Mononuclear cell (primary cell): Measurements from ENCODE around the gene TRPV6. TPM values are rescaled to one million over a fixed set of nuclear protein-coding genes. Genes with fewer than 3 reads are reported as not detected.

Experiments used
- H3K27me3 ChIP-seq: 2 replicates; pipeline ENCODE4 v1.6.0; 2011; ENCODE audit warnings: low read length, control low read depth; ENCODE audit not compliant: insufficient read depth
- H3K4me1 ChIP-seq: 2 replicates; pipeline ENCODE4 v1.5.1; 2011; ENCODE audit warnings: mild to moderate bottlenecking, low read length, control low read depth; ENCODE audit not compliant: insufficient read depth
- H3K4me3 ChIP-seq: 2 replicates; pipeline ENCODE4 v1.5.1; 2011; ENCODE audit warnings: mild to moderate bottlenecking, low read length, moderate library complexity
- H3K9me3 ChIP-seq: 2 replicates; pipeline ENCODE4 v1.5.1; 2011; ENCODE audit warnings: low read depth, mild to moderate bottlenecking, control low read depth, low read length
- total RNA-seq: library from RNA; depleted of rRNA; stranded (reverse); fragments of >200 nt; gene quantifications from one replicate; pipeline ENCODE4 v1.2.3, GENCODE V29; 2012

TRPV6 gene
- total RNA-seq, 1 donor, result 0.10 TPM

DNA sequence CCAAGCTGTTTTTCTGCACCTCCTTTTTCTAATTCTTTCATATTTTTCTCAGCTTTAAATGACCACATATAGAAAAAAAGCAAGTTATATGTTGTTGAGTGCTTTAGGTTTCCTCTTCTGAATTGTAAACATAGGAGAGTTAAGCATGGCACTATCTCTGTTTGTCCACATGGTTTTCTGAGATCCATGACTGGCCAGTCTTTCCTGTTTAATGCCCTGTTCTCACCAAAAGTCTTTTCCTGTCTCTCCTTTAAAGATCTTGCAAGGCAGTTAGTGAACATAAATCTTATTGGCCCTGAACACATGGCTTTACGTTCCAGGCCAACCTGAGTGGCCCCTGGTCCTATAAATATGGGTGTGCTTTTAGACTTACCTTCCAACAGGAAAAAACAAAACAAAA is 28.6 kb upstream of the TRPV6 start:
- Histone ChIP-seq H3K27me3 (no peaks in the 10 kb centered on the region), H3K4me1 (peaks cover 15% of the 10 kb centered on the region), H3K9me3 (no peaks in the 10 kb centered on the region), H3K4me3 (no peak overlapping the region)

- Histone ChIP-seq H3K9me3 (no peaks in the 10 kb centered on the region), H3K27me3 (no peaks in the 10 kb centered on the region), H3K4me3 (no peak overlapping the region), H3K4me1 (peaks cover 15% of the 10 kb centered on the region)
Measured at GRCh38 chr7:142913566-142913965, 28.0 kb upstream of the TRPV6 start.

- no peaks in the 10 kb centered on the region for H3K27me3 ChIP-seq
- H3K9me3 ChIP-seq, result no peaks in the 10 kb centered on the region
- no peak overlapping the region for H3K4me3 ChIP-seq
- H3K4me1 ChIP-seq, result peaks cover 15% of the 10 kb centered on the region
Measured at GRCh38 chr7:142913051-142913450, 27.5 kb upstream of the TRPV6 start.

- peaks cover 15% of the 10 kb centered on the region for H3K4me1 ChIP-seq
- no peak overlapping the region for H3K4me3 ChIP-seq
- H3K27me3 ChIP-seq, result no peaks in the 10 kb centered on the region
- no peaks in the 10 kb centered on the region for H3K9me3 ChIP-seq
Measured at GRCh38 chr7:142910481-142910880, 24.9 kb upstream of the TRPV6 start.

DNA sequence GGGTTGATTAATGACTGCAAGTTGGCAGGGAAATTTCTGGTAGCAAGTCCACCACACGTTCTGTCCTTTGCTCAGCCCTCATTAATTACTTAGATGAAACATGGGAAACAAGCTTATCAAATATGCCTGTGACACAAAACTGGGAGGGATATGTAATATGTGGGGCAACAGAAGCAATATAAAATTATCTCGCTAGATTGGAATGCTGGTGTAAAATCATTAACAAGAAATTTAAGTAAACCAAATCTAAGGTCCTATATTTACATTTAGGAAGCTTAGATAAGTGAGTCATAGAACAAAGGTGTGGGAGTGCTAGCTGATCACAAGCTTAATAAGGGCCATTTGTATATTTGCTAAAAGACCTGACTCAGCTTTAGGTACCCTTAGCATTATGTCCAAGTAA is 24.5 kb upstream of the TRPV6 start:
- Histone ChIP-seq H3K27me3 (no peaks in the 10 kb centered on the region), H3K4me1 (peaks cover 15% of the 10 kb centered on the region), H3K9me3 (no peaks in the 10 kb centered on the region), H3K4me3 (no peak overlapping the region)

GRCh38 chr7:142908921-142909890 is 23.7 kb upstream of the TRPV6 start:
- Histone ChIP-seq H3K9me3 (peaks cover 7% of the 10 kb centered on the region), H3K27me3 (no peaks in the 10 kb centered on the region), H3K4me3 (no peak overlapping the region), H3K4me1 (peaks cover 15% of the 10 kb centered on the region)

DNA sequence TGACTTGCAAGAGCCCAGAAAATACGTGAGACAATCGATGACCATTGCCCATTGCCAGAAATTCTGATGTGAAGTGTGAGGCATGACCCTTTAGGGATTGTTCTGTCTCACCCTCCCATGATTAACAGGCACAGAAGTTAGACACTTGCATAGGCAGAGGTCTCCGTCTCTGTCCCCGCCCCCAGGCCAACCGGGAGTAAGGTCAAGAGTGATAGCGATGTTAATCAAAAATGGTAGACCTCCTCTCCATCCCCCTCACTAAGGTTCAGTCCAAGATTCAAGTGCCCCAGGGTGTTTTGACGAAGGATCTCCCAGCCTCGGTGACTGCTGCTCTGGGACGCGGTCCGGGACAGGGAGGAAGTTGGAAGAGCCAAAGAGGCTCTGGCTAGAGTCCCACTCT is 22.7 kb upstream of the TRPV6 start:
- Histone ChIP-seq H3K4me1 (peaks cover 15% of the 10 kb centered on the region), H3K4me3 (no peak overlapping the region), H3K27me3 (no peaks in the 10 kb centered on the region), H3K9me3 (peaks cover 7% of the 10 kb centered on the region)

- no peaks in the 10 kb centered on the region for H3K27me3 ChIP-seq
- H3K4me3 ChIP-seq, result no peak overlapping the region
- H3K9me3 ChIP-seq, result peaks cover 7% of the 10 kb centered on the region
- peaks cover 15% of the 10 kb centered on the region for H3K4me1 ChIP-seq
Measured at GRCh38 chr7:142906643-142907042, 21.1 kb upstream of the TRPV6 start.

GRCh38 chr7:142905759-142906158 is 20.2 kb upstream of the TRPV6 start:
- Histone ChIP-seq H3K9me3 (peaks cover 7% of the 10 kb centered on the region), H3K4me3 (no peak overlapping the region), H3K4me1 (peaks cover 12% of the 10 kb centered on the region), H3K27me3 (no peaks in the 10 kb centered on the region)

DNA sequence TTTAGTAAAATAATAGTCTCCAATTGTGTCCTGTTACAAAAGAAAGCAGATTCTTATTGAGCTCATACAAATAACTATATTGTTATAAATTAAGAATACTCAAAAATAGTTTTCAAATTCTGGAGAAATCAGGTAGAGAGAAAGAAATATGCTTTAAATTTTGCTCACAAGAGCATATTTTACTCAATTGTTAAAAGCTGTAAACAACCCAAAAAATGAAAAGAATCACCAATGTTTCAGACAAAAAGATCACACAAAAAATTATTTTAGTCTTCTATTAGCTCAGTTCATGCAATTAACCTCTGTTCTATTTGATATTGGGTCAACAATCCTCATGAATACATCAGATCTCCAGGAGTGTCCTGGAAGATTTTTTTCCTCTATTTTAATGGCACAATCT is 18.6 kb upstream of the TRPV6 start:
- H3K9me3 ChIP-seq, result peaks cover 7% of the 10 kb centered on the region

DNA sequence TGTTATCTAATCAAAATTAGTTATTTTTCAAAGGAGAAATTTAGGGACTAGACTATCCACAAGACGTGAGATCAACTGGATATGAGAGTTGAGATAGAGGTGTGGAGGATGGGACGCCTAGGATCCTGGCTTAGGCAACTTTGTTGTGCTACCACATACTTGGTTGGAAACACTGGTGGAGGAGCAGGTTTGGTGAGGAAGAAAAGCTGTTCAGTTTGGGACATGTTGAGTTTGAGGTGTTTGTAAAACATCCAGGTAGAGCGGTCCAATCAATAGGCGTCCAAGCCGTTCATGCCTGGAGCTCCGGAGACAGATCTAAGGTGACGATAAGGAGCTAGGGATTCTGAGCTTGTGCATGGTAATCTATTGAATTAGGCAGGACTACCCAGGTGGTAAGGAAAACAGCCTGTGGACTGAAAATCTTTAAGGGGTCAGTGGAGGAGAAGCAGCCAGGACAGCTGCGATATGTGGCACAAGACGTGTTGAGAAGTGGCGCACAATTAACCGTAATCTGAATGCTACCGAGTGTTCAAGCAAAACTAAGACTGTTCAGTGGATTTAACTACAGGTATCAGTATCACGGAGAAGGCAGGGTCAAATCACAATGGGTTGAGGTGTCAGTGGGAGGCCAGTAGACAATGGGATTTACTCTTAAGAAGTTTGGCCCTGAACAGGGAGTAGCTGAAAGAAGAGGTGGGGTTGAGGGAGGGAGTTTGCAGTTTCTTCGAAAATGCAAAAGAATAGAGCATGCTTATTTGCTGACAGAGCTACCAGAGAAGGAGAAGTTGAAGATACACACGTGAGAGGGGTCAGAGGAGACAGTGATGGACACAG is 16.1 kb upstream of the TRPV6 start:
- H3K9me3 ChIP-seq, result peaks cover 7% of the 10 kb centered on the region
- no peaks in the 10 kb centered on the region for H3K27me3 ChIP-seq
- no peak overlapping the region for H3K4me3 ChIP-seq
- H3K4me1 ChIP-seq, result no peaks in the 10 kb centered on the region

More for the DNA sequence above, 18.6 kb upstream of the TRPV6 start:
- Histone ChIP-seq H3K4me3 (no peak overlapping the region), H3K27me3 (no peaks in the 10 kb centered on the region), H3K4me1 (peaks cover under 1% of the 10 kb centered on the region)

DNA sequence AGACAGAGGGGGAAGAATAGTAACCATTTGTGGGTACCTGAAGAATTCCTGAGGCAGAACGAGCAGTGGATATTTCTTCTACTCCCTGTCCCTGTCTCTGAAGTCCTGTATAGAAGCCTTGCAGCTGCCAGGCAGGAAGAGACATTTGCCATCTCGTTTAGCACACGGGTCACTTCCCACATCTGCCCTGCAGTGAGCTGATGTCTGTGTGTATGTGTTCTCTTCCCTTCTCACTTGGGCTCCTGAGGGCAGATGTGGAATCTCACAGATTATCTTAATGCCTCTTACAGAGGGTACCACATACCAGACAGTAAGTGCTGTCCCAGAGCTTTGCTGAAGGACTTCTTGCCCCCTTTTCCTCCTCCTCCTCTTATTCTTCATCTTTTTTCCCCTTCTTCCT is 14.1 kb upstream of the TRPV6 start:
- Histone ChIP-seq H3K27me3 (no peaks in the 10 kb centered on the region), H3K4me3 (no peak overlapping the region), H3K4me1 (no peaks in the 10 kb centered on the region), H3K9me3 (peaks cover 5% of the 10 kb centered on the region)

DNA sequence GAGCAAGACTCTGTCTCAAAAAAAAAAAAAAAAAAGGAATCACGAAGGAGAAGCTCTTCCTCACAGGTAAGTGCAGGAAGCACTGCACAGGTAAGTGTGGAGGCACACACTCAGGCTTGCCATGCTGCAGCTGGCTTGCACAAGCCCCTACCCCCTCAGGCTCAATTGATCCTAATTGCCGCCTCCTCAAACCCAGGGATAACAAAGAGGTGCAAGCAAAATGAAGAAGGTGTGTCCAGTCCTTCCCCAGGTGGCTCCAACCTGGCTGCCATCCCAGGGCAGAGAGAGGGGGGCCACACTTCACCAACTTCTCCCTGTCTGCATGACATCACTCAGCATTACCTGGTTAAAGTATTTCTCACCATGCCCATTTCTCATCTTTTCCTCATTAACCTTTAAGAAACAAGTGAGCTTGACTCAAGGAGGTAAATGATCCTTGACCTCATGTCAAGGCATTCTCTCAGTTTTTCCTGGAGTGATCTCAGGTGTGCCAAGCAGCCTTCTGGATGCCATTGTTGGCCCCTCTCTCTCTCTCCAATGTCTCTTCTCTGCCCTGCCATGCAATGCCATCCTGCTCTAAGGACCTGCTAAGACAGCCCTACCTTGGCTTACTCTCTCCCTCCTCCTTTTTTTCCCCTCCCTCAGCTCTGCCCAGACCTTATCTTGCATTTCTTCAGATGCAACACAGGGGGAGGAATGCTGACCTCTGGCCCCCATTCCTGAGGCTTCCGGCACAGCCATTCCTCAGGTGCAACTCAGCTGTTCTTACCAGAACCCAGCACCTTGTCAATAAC is 13.0 kb upstream of the TRPV6 start:
- H3K27me3 ChIP-seq, result no peaks in the 10 kb centered on the region
- no peaks in the 10 kb centered on the region for H3K4me1 ChIP-seq
- no peaks in the 10 kb centered on the region for H3K9me3 ChIP-seq
- no peak overlapping the region for H3K4me3 ChIP-seq

GRCh38 chr7:142897691-142898090 is 12.1 kb upstream of the TRPV6 start:
- Histone ChIP-seq H3K4me1 (no peaks in the 10 kb centered on the region), H3K9me3 (no peaks in the 10 kb centered on the region), H3K27me3 (no peaks in the 10 kb centered on the region), H3K4me3 (no peak overlapping the region)
